K562 (cell line): ENCODE data around the gene TSPAN13. TPM values are rescaled to one million over a fixed set of nuclear protein-coding genes. Genes with fewer than 3 reads are reported as not detected.

ENCODE experiments used
- ARID1B ChIP-seq: fragments of 450-650 bp; IDR thresholded peaks from 2 replicates; pipeline ENCODE4 v1.6.1; 2016; ENCODE audit warnings: antibody characterized with exemption, mild to moderate bottlenecking, inconsistent platforms
- BRD9 ChIP-seq: fragments of 450-650 bp; IDR thresholded peaks from 2 replicates; pipeline ENCODE4 v1.6.1; 2018; ENCODE audit warnings: low read depth; ENCODE audit not compliant: partially characterized antibody
- DMBX1 ChIP-seq: fragments of 250-450 bp; sonication (Bioruptor Pico); IDR thresholded peaks from 2 replicates; pipeline ENCODE4 v1.8.0; 2022; ENCODE audit warnings: inconsistent platforms, mild to moderate bottlenecking, moderate library complexity, borderline replicate concordance
- FOXJ3 ChIP-seq: sonication (generic); formaldehyde crosslinking; IDR thresholded peaks from 2 replicates; pipeline ENCODE4 v1.4.0; 2020; ENCODE audit warnings: mild to moderate bottlenecking, missing genetic modification reagents
- ILK ChIP-seq: fragments of 450-650 bp; IDR thresholded peaks from 2 replicates; pipeline ENCODE4 v1.6.1; 2016; ENCODE audit warnings: missing genetic modification characterization, low read depth, mild to moderate bottlenecking, missing compliant biosample characterization, moderate library complexity, borderline replicate concordance
- KDM1A ChIP-seq, 2 experiments: fragments of 450-650 bp; IDR thresholded peaks; 2 replicates each; pipeline ENCODE4 v1.6.1; 2016; ENCODE audit warnings: mild to moderate bottlenecking in 2 of 2
- KLF16 ChIP-seq: IDR thresholded peaks from 2 replicates; pipeline ENCODE4 v1.6.1; 2016; ENCODE audit warnings: antibody characterized with exemption
- MAZ ChIP-seq, 2 experiments: fragments of 450-650 bp in 1 of 2; sonication (generic) in 1 of 2; formaldehyde crosslinking; IDR thresholded peaks in 1 of 2; conservative IDR thresholded peaks in 1 of 2; 2 replicates each; pipeline versions ENCODE4 v1.4.0 to v1.5.0; 2020; ENCODE audit warnings: mild to moderate bottlenecking in 1 of 2, missing genetic modification reagents in 1 of 2
- MEIS2 ChIP-seq: fragments of 450-650 bp; IDR thresholded peaks from 2 replicates; pipeline ENCODE4 v1.6.1; 2014; ENCODE audit warnings: mild to moderate bottlenecking; ENCODE audit not compliant: partially characterized antibody
- MTA2 ChIP-seq: fragments of 450-650 bp; IDR thresholded peaks from 2 replicates; pipeline ENCODE4 v1.6.1; 2016; ENCODE audit warnings: low read depth
- MYBL2 ChIP-seq, 2 experiments: fragments of 450-650 bp in 1 of 2; sonication (generic) in 1 of 2; formaldehyde crosslinking in 1 of 2; IDR thresholded peaks; 2 replicates each; pipeline versions ENCODE4 v1.6.1 to v1.8.1; 2017 to 2022; ENCODE audit warnings: borderline replicate concordance in 1 of 2, inconsistent platforms in 1 of 2, low read depth in 1 of 2, mild to moderate bottlenecking in 1 of 2, missing genetic modification reagents in 1 of 2, moderate library complexity in 1 of 2
- PHB2 ChIP-seq: fragments of 450-650 bp; IDR thresholded peaks from 2 replicates; pipeline ENCODE4 v1.6.1; 2017; ENCODE audit warnings: low read depth
- POU5F1 ChIP-seq: fragments of 150-350 bp; IDR thresholded peaks from 2 replicates; pipeline ENCODE4 v1.6.1; 2014; ENCODE audit warnings: borderline replicate concordance, low read length, low read depth, mild to moderate bottlenecking; ENCODE audit not compliant: partially characterized antibody
- SMC3 ChIP-seq: conservative IDR thresholded peaks from 2 replicates; pipeline ENCODE4 v1.6.1; 2011; ENCODE audit warnings: low read depth, low read length, improper control_type of control experiment; ENCODE audit not compliant: insufficient read depth
- ZNF133 ChIP-seq: fragments of 250-450 bp; sonication (Bioruptor Pico); IDR thresholded peaks from 2 replicates; pipeline ENCODE4 v1.4.0; 2020; ENCODE audit warnings: mild to moderate bottlenecking
- ZNF174 ChIP-seq: fragments of 250-450 bp; sonication (Bioruptor Pico); IDR thresholded peaks from 2 replicates; pipeline ENCODE4 v1.4.0; 2020; ENCODE audit warnings: mild to moderate bottlenecking
- ZNF444 ChIP-seq: fragments of 250-450 bp; sonication (Bioruptor Pico); IDR thresholded peaks from 2 replicates; pipeline ENCODE4 v1.4.0; 2020; ENCODE audit warnings: mild to moderate bottlenecking, moderate library complexity
- ZNF717 ChIP-seq: fragments of 250-450 bp; sonication (Bioruptor Pico); IDR thresholded peaks from 2 replicates; pipeline ENCODE4 v1.5.0; 2021
- polyA plus RNA-seq, 8 experiments: library from polyadenylated mRNA; depleted of rRNA in 4 of 8; stranded (reverse) in 5 of 8; unstranded in 3 of 8; fragments of >200 nt; fragmentation: Nextera tagmentation in 2 of 8; fragmentation: Illumina TruSeq in 1 of 8; extraction: Ambion mirVana in 2 of 8; extraction: Trizol in 1 of 8; gene quantifications; 2 replicates each; pipeline versions ENCODE4 v1.2.1 to v1.2.3, GENCODE V29; 2011 to 2014; ENCODE audit warnings: inconsistent platforms in 1 of 8, missing spikeins in 1 of 8
- total RNA-seq, 7 experiments: library from RNA; depleted of rRNA in 6 of 7; stranded (reverse); fragments of >200 nt in 6 of 7; fragmentation: Illumina TruSeq in 2 of 7; extraction: Trizol in 2 of 7; gene quantifications; 2 replicates each; pipeline versions ENCODE4 v1.2.1 to v1.2.3, GENCODE V29; 2011 to 2021; ENCODE audit warnings: low replicate concordance in 1 of 7
- TF ChIP-seq, protein P1 (sequence below): fragments of 250-450 bp; sonication (Bioruptor Pico); IDR thresholded peaks from 2 replicates; pipeline ENCODE4 v1.4.0; 2020; ENCODE audit warnings: borderline replicate concordance
- TF ChIP-seq, protein P2 (sequence below): IDR thresholded peaks from 2 replicates; pipeline ENCODE4 v1.6.1; 2011; ENCODE audit not compliant: insufficient read length; ENCODE audit errors: extremely low read depth
- TF ChIP-seq, protein P3 (sequence below): sonication (generic); formaldehyde crosslinking; IDR thresholded peaks from 2 replicates; pipeline ENCODE4 v1.8.1; 2023; ENCODE audit warnings: mild to moderate bottlenecking, missing genetic modification reagents
- TF ChIP-seq, protein P4 (sequence below): fragments of 450-650 bp; IDR thresholded peaks from 2 replicates; pipeline ENCODE4 v1.6.1; 2018; ENCODE audit warnings: mild to moderate bottlenecking, low read depth; ENCODE audit not compliant: partially characterized antibody

TSPAN13 gene
- total and polyA plus RNA-seq, 9 of the 15 experiments (the other 6 are each of a cell fraction or from before 2014, with no cell fraction given), result 7.8 to 46.3 (median 20.0) TPM

DNA sequence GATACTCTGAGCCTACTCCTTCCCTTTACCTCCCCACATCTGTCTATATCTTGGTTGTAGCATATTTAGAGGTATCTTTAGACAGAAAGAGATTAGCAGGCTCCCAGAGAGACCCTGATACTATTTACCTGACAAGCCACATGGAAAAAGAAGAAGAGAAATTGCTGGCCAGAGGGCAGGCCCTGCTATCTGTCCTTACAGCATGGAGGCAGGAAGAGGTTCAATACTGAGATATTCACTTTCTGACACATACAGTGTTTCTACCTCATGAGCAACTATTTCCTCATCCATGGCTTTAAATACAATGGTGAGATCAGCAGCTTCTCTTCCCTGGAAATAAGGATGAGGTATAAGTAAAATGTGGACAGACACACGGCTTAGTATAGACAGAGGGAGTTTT, 33.9 kb upstream of the TSPAN13 start (continued):
- TF ChIP-seq, protein P1, sequence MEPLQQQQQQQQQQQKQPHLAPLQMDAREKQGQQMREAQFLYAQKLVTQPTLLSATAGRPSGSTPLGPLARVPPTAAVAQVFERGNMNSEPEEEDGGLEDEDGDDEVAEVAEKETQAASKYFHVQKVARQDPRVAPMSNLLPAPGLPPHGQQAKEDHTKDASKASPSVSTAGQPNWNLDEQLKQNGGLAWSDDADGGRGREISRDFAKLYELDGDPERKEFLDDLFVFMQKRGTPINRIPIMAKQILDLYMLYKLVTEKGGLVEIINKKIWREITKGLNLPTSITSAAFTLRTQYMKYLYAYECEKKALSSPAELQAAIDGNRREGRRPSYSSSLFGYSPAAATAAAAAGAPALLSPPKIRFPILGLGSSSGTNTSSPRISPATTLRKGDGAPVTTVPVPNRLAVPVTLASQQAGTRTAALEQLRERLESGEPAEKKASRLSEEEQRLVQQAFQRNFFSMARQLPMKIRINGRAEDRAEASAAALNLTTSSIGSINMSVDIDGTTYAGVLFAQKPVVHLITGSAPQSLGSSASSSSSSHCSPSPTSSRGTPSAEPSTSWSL (CRISPR knock-in tag), result no peak
- TF ChIP-seq BRD9 (no peak), ZNF717 (no peak), SMC3 (no peak), FOXJ3 (CRISPR knock-in tag) (no peak), ZNF133 (CRISPR knock-in tag) (no peak), MTA2 (peak; percentile 58), DMBX1 (CRISPR knock-in tag) (no peak), PHB2 (peak; percentile 58; the same call in 1 of the 2 replicates), ZNF174 (CRISPR knock-in tag) (no peak), MYBL2 (IDR thresholded peaks at IDR 0.05; ENCODE audit: low read depth) (no peak), MYBL2 (CRISPR knock-in tag; IDR thresholded peaks at IDR 0.05; ENCODE audit: borderline replicate concordance) (no peak), MAZ (CRISPR knock-in tag; conservative IDR thresholded peaks at IDR 0.05 in 1 of 2, IDR thresholded peaks at IDR 0.05 in 1 of 2) (no peak; a peak in 1 of 4 replicates), KLF16 (peak; percentile 77), KDM1A (IDR thresholded peaks at IDR 0.05) (0 out of 4 replicates have a peak, but pooled peaks of 1 of the 2 experiments have one; percentile 27), ARID1B (peak; percentile 91), POU5F1 (no peak), ILK (no peak), MEIS2 (peak; percentile 73), ZNF444 (CRISPR knock-in tag) (no peak)
- TF ChIP-seq, protein P2, sequence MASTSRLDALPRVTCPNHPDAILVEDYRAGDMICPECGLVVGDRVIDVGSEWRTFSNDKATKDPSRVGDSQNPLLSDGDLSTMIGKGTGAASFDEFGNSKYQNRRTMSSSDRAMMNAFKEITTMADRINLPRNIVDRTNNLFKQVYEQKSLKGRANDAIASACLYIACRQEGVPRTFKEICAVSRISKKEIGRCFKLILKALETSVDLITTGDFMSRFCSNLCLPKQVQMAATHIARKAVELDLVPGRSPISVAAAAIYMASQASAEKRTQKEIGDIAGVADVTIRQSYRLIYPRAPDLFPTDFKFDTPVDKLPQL, result no peak
- TF ChIP-seq, protein P3, sequence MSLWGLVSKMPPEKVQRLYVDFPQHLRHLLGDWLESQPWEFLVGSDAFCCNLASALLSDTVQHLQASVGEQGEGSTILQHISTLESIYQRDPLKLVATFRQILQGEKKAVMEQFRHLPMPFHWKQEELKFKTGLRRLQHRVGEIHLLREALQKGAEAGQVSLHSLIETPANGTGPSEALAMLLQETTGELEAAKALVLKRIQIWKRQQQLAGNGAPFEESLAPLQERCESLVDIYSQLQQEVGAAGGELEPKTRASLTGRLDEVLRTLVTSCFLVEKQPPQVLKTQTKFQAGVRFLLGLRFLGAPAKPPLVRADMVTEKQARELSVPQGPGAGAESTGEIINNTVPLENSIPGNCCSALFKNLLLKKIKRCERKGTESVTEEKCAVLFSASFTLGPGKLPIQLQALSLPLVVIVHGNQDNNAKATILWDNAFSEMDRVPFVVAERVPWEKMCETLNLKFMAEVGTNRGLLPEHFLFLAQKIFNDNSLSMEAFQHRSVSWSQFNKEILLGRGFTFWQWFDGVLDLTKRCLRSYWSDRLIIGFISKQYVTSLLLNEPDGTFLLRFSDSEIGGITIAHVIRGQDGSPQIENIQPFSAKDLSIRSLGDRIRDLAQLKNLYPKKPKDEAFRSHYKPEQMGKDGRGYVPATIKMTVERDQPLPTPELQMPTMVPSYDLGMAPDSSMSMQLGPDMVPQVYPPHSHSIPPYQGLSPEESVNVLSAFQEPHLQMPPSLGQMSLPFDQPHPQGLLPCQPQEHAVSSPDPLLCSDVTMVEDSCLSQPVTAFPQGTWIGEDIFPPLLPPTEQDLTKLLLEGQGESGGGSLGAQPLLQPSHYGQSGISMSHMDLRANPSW (CRISPR knock-in tag), result no peak
- TF ChIP-seq, protein P4, sequence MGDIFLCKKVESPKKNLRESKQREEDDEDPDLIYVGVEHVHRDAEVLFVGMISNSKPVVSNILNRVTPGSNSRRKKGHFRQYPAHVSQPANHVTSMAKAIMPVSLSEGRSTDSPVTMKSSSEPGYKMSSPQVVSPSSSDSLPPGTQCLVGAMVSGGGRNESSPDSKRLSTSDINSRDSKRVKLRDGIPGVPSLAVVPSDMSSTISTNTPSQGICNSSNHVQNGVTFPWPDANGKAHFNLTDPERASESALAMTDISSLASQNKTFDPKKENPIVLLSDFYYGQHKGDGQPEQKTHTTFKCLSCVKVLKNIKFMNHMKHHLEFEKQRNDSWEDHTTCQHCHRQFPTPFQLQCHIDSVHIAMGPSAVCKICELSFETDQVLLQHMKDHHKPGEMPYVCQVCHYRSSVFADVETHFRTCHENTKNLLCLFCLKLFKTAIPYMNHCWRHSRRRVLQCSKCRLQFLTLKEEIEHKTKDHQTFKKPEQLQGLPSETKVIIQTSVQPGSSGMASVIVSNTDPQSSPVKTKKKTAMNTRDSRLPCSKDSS, result no peak
